K562 (cell line): Measurements from ENCODE around the gene C17orf50. TPM values are rescaled to one million over a fixed set of nuclear protein-coding genes. Genes with fewer than 3 reads are reported as not detected.

Experiments
- ATAC-seq: fragments of 200-7000 bp; cut with Tn5 transposase; 3 replicates; pipeline ENCODE4 v1.9.1; 2020; ENCODE audit warnings: moderate library complexity
- BruUV-seq: library from RNA; stranded (reverse); fragments of 400-500 nt; replicated peaks from 2 replicates; lab custom pipeline; 2021; lab: Mats Ljungman, UMichigan
- CTCF ChIA-PET: fragments of 300-600 bp; formaldehyde crosslinking; extraction: SDS; loops from one replicate; lab custom pipeline; 2021; ENCODE audit warnings: low intra/inter-chr PET ratio; lab: Yijun Ruan, JAX
- POLR2A ChIA-PET: fragments of 300-600, 350-650 bp; sonication (Branson Sonifier 250); formaldehyde crosslinking; extraction: SDS; loops from one replicate; lab custom pipeline; 2021; ENCODE audit warnings: antibody characterized with exemption, inconsistent platforms; lab: Yijun Ruan, JAX
- DNase-seq, 4 experiments: peaks; one replicate each; pipeline versions ENCODE4 v3.0.0 to v3.0.0-alpha.2; 2011 to 2018; ENCODE audit warnings: low spot score in 3 of 4, mixed read lengths in 3 of 4; ENCODE audit errors: extremely low read depth in 1 of 4
- FAIRE-seq: peaks from 2 replicates; lab custom pipeline; 2011; peaks lifted over from hg19 to GRCh38; lab: Jason Lieb, UNC
- H2AFZ ChIP-seq: 2 replicates; pipeline ENCODE4 v1.6.0; 2011; ENCODE audit warnings: low read depth, low read length, control low read depth, inconsistent platforms
- H3K27ac ChIP-seq: fragments of 200-600 bp; 3 replicates; pipeline ENCODE4 v1.8.0; 2011; ENCODE audit warnings: low read depth, mild to moderate bottlenecking, control low read depth, inconsistent platforms, low read length, moderate library complexity, mixed read lengths; ENCODE audit errors: extremely low read depth
- H3K27me3 ChIP-seq, 2 experiments: fragments of 300-600 bp in 1 of 2; 2 replicates in 1 of 2; 3 replicates in 1 of 2; pipeline versions ENCODE4 v1.6.0 to v1.8.0; 2011; ENCODE audit warnings: inconsistent platforms in 2 of 2, low read length in 2 of 2, mild to moderate bottlenecking in 1 of 2, mixed read lengths in 1 of 2, moderate library complexity in 1 of 2; ENCODE audit not compliant: control insufficient read depth in 2 of 2, insufficient read depth in 2 of 2
- H3K36me3 ChIP-seq: fragments of 300-600 bp; 3 replicates; pipeline ENCODE4 v1.8.0; 2011; ENCODE audit warnings: mild to moderate bottlenecking, low read length, inconsistent platforms; ENCODE audit not compliant: control insufficient read depth, insufficient read depth
- H3K4me1 ChIP-seq, 2 experiments: fragments of 200-600 bp in 1 of 2; replicated peaks in 1 of 2; 2 replicates in 1 of 2; 3 replicates in 1 of 2; pipeline versions ENCODE4 v1.5.1 to v1.8.0; 2011; ENCODE audit warnings: inconsistent platforms in 2 of 2, low read length in 2 of 2, mild to moderate bottlenecking in 1 of 2, mixed read lengths in 1 of 2, moderate library complexity in 1 of 2; ENCODE audit not compliant: control insufficient read depth in 2 of 2, insufficient read depth in 2 of 2
- H3K4me2 ChIP-seq: 2 replicates; pipeline ENCODE4 v1.6.1; 2011; ENCODE audit warnings: low read length, control low read depth, inconsistent platforms, mixed read lengths; ENCODE audit not compliant: insufficient read depth
- H3K4me3 ChIP-seq: fragments of 200-600 bp; sonication (generic), shearing (Covaris generic); 2 replicates; pipeline ENCODE4 v1.5.1; 2016; ENCODE audit warnings: control low read depth, inconsistent platforms
- H3K79me2 ChIP-seq: fragments of 200-600 bp; 3 replicates; pipeline ENCODE4 v1.8.0; 2011; ENCODE audit warnings: low read length, inconsistent platforms; ENCODE audit not compliant: control insufficient read depth, insufficient read depth
- H3K9ac ChIP-seq, 2 experiments: 2 replicates each; pipeline versions ENCODE4 v1.6.0 to v1.6.1; 2011; ENCODE audit warnings: low read depth in 2 of 2, low read length in 2 of 2, control low read depth in 1 of 2, inconsistent platforms in 1 of 2, mild to moderate bottlenecking in 1 of 2, mixed read lengths in 1 of 2; ENCODE audit not compliant: insufficient read depth in 1 of 2
- H3K9me1 ChIP-seq: one replicate; pipeline ENCODE4 v1.6.0; 2011; ENCODE audit warnings: inconsistent platforms, mild to moderate bottlenecking, low read length, moderate library complexity; ENCODE audit not compliant: control insufficient read depth, insufficient read depth
- H3K9me3 ChIP-seq: replicated peaks from 2 replicates; pipeline ENCODE4 v1.5.1; 2011; ENCODE audit warnings: low read depth, low read length, inconsistent platforms; ENCODE audit not compliant: control insufficient read depth, insufficient read depth
- H4K20me1 ChIP-seq: replicated peaks from 2 replicates; pipeline ENCODE4 v1.6.1; 2011; ENCODE audit warnings: low read length, inconsistent platforms, mixed read lengths; ENCODE audit not compliant: control insufficient read depth, insufficient read depth
- ARID1B ChIP-seq: fragments of 450-650 bp; IDR thresholded peaks from 2 replicates; pipeline ENCODE4 v1.6.1; 2016; ENCODE audit warnings: antibody characterized with exemption, mild to moderate bottlenecking, inconsistent platforms
- CBFA2T2 ChIP-seq: fragments of 450-650 bp; conservative IDR thresholded peaks from 2 replicates; pipeline ENCODE4 v1.6.1; 2017; ENCODE audit warnings: mild to moderate bottlenecking
- MEIS2 ChIP-seq: fragments of 450-650 bp; IDR thresholded peaks from 2 replicates; pipeline ENCODE4 v1.6.1; 2014; ENCODE audit warnings: mild to moderate bottlenecking; ENCODE audit not compliant: partially characterized antibody
- SOX6 ChIP-seq: fragments of 450-650 bp; IDR thresholded peaks from 2 replicates; pipeline ENCODE4 v1.6.1; 2014; ENCODE audit warnings: mild to moderate bottlenecking
- TEAD2 ChIP-seq: fragments of 450-650 bp; IDR thresholded peaks from 2 replicates; pipeline ENCODE4 v1.6.1; 2016; ENCODE audit warnings: missing genetic modification characterization, control low read depth, missing compliant biosample characterization
- WGBS: fragments of 100-300 bp; shearing (Covaris generic); methylation state at CpG from one replicate; pipeline ENCODE4 v1.1.6; 2016; ENCODE audit warnings: low coverage, mixed read lengths; ENCODE audit not compliant: insufficient coverage; ENCODE audit errors: missing lambda C conversion rate; 5-methylcytosine and 5-hydroxymethylcytosine counted together
- in situ Hi-C: fragments of 300-500 bp; cut with MboI; formaldehyde crosslinking; loops from 4 replicates; pipeline ENCODE4 v1.15.0; 2018; ENCODE audit warnings: inconsistent platforms, mixed read lengths
- intact Hi-C: fragments of 100-400 bp; cut with micrococcal nuclease; formaldehyde crosslinking; loops from 2 replicates; pipeline ENCODE4 v1.14.2; 2022
- polyA plus RNA-seq, 8 experiments: library from polyadenylated mRNA; depleted of rRNA in 4 of 8; stranded (reverse) in 5 of 8; unstranded in 3 of 8; fragments of >200 nt; fragmentation: Nextera tagmentation in 2 of 8; fragmentation: Illumina TruSeq in 1 of 8; extraction: Ambion mirVana in 2 of 8; extraction: Trizol in 1 of 8; gene quantifications; 2 replicates each; pipeline versions ENCODE4 v1.2.1 to v1.2.3, GENCODE V29; 2011 to 2014; ENCODE audit warnings: inconsistent platforms in 1 of 8, missing spikeins in 1 of 8
- total RNA-seq, 7 experiments: library from RNA; depleted of rRNA in 6 of 7; stranded (reverse); fragments of >200 nt in 6 of 7; fragmentation: Illumina TruSeq in 2 of 7; extraction: Trizol in 2 of 7; gene quantifications; 2 replicates each; pipeline versions ENCODE4 v1.2.1 to v1.2.3, GENCODE V29; 2011 to 2021; ENCODE audit warnings: low replicate concordance in 1 of 7
- TF ChIP-seq, protein P1 (sequence below): sonication (generic); formaldehyde crosslinking; IDR thresholded peaks from 2 replicates; pipeline ENCODE4 v1.8.0; 2022; ENCODE audit warnings: mild to moderate bottlenecking, missing genetic modification reagents
- TF ChIP-seq, protein P2 (sequence below): fragments of 250-450 bp; sonication (Bioruptor Pico); IDR thresholded peaks from 2 replicates; pipeline ENCODE4 v1.4.0; 2020

The C17orf50 gene
- total and polyA plus RNA-seq, 9 of the 15 experiments (the other 6 are each of a cell fraction or from before 2014, with no cell fraction given), result not detected

DNA sequence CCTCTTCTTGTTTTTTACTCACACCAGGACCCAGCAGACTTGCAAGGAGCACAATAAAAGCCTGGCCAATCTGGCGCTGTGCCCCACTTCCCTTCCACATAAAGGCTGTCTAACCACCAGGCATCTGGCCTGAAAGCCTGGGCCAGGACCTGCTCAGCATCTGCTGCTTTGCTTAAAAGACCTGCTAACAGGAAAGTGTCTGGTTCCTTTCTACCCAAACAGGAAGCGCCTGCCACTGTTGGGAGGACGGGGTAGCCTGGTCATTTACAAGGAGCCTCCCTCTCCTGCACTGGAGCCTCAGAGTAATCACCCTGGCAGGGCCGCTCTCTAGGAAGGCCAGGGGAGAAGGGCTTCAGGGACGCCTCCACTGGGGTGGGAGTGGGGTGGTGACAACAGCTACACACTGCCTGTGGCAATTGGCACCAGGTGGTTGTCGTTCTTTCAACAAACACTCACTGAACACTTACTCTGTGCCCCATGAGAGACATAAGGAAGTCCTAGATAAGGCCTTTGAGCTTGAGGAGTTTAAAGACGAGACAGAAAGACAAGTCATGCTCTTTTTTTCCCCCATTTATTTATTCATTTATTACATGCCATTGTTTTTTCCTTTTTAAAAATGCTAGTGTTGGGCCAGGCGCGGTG is 41.0 kb downstream of the C17orf50 start:
- 0 out of 2 replicates have a peak, but pooled peaks cover 4% of the 10 kb centered on the region for H4K20me1 ChIP-seq
- in situ Hi-C loops (no loop called here), intact Hi-C loops (no loop called here)
- no peak for FAIRE-seq
- POLR2A ChIA-PET, result interaction anchor here (0.6 kb wide), 2 partner anchors 24 to 31 kb away, joined by 3 read pairs; no protein-coding TSS in a partner anchor
- peaks cover 0 to 8% of the 10 kb centered on the region in 2 experiments; a peak in 3 of 5 replicates for H3K4me1 ChIP-seq
- ATAC-seq, result no peak
- H3K4me2 ChIP-seq, result no peak overlapping the region; the same call in 1 of the 2 replicates
- H3K27ac ChIP-seq, result no peak overlapping the region
- peak overlapping the region in 1 of 2 experiments; percentile 59; a peak in 1 of 4 replicates for H3K9ac ChIP-seq
- WGBS, result 56% methylated on average over 9 of the region's 9 CpGs
- no peaks in the 10 kb centered on the region for H3K36me3 ChIP-seq
- H3K79me2 ChIP-seq, result no peaks in the 10 kb centered on the region
- DNase-seq, result peak in 3 of 4 experiments; percentile 25 to 34 (median 30)
- H3K4me3 ChIP-seq, result no peak overlapping the region
- peaks cover 12 to 22% of the 10 kb centered on the region in 2 experiments; a peak in 4 of 5 replicates for H3K27me3 ChIP-seq
- CTCF ChIA-PET, result no interaction called here
- no peaks in the 10 kb centered on the region for H3K9me1 ChIP-seq
- no TSS peak for BruUV-seq
- H3K9me3 ChIP-seq, result no peaks in the 10 kb centered on the region
- peak overlapping the region; percentile 37; the same call in 1 of the 2 replicates for H2AFZ ChIP-seq
- TF ChIP-seq TEAD2, result no peak
- TF ChIP-seq MEIS2, result peak; percentile 62
- TF ChIP-seq, protein P1, sequence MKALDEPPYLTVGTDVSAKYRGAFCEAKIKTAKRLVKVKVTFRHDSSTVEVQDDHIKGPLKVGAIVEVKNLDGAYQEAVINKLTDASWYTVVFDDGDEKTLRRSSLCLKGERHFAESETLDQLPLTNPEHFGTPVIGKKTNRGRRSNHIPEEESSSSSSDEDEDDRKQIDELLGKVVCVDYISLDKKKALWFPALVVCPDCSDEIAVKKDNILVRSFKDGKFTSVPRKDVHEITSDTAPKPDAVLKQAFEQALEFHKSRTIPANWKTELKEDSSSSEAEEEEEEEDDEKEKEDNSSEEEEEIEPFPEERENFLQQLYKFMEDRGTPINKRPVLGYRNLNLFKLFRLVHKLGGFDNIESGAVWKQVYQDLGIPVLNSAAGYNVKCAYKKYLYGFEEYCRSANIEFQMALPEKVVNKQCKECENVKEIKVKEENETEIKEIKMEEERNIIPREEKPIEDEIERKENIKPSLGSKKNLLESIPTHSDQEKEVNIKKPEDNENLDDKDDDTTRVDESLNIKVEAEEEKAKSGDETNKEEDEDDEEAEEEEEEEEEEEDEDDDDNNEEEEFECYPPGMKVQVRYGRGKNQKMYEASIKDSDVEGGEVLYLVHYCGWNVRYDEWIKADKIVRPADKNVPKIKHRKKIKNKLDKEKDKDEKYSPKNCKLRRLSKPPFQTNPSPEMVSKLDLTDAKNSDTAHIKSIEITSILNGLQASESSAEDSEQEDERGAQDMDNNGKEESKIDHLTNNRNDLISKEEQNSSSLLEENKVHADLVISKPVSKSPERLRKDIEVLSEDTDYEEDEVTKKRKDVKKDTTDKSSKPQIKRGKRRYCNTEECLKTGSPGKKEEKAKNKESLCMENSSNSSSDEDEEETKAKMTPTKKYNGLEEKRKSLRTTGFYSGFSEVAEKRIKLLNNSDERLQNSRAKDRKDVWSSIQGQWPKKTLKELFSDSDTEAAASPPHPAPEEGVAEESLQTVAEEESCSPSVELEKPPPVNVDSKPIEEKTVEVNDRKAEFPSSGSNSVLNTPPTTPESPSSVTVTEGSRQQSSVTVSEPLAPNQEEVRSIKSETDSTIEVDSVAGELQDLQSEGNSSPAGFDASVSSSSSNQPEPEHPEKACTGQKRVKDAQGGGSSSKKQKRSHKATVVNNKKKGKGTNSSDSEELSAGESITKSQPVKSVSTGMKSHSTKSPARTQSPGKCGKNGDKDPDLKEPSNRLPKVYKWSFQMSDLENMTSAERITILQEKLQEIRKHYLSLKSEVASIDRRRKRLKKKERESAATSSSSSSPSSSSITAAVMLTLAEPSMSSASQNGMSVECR (CRISPR knock-in tag), result no peak
- TF ChIP-seq CBFA2T2, result peak; percentile 35; the same call in 1 of the 2 replicates
- peak; percentile 64 for TF ChIP-seq ARID1B
- TF ChIP-seq, protein P2, sequence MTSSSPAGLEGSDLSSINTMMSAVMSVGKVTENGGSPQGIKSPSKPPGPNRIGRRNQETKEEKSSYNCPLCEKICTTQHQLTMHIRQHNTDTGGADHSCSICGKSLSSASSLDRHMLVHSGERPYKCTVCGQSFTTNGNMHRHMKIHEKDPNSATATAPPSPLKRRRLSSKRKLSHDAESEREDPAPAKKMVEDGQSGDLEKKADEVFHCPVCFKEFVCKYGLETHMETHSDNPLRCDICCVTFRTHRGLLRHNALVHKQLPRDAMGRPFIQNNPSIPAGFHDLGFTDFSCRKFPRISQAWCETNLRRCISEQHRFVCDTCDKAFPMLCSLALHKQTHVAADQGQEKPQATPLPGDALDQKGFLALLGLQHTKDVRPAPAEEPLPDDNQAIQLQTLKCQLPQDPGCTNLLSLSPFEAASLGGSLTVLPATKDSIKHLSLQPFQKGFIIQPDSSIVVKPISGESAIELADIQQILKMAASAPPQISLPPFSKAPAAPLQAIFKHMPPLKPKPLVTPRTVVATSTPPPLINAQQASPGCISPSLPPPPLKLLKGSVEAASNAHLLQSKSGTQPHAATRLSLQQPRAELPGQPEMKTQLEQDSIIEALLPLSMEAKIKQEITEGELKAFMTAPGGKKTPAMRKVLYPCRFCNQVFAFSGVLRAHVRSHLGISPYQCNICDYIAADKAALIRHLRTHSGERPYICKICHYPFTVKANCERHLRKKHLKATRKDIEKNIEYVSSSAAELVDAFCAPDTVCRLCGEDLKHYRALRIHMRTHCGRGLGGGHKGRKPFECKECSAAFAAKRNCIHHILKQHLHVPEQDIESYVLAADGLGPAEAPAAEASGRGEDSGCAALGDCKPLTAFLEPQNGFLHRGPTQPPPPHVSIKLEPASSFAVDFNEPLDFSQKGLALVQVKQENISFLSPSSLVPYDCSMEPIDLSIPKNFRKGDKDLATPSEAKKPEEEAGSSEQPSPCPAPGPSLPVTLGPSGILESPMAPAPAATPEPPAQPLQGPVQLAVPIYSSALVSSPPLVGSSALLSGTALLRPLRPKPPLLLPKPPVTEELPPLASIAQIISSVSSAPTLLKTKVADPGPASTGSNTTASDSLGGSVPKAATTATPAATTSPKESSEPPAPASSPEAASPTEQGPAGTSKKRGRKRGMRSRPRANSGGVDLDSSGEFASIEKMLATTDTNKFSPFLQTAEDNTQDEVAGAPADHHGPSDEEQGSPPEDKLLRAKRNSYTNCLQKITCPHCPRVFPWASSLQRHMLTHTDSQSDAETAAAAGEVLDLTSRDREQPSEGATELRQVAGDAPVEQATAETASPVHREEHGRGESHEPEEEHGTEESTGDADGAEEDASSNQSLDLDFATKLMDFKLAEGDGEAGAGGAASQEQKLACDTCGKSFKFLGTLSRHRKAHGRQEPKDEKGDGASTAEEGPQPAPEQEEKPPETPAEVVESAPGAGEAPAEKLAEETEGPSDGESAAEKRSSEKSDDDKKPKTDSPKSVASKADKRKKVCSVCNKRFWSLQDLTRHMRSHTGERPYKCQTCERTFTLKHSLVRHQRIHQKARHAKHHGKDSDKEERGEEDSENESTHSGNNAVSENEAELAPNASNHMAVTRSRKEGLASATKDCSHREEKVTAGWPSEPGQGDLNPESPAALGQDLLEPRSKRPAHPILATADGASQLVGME (CRISPR knock-in tag), result no peak
- TF ChIP-seq SOX6, result no peak
